Measurements from ENCODE around the gene MAN1A2.

MAN1A2 gene

GRCh38 chr1:117364240-117364639 lies 3.0 kb upstream of the MAN1A2 start:
- no peak overlapping the region for H3K4me3 ChIP-seq (ENCODE audit: low read depth, low read length)
- TF ChIP-seq CTCF (IDR thresholded peaks at IDR 0.05; ENCODE audit: low read depth, low read length, missing control alignments) = no peak
- in situ Hi-C loops (cut with HindIII; ENCODE audit: low sequenced_read_pairs) = no loop called here
- no peak for DNase-seq (ENCODE audit: low read depth)

- no peak for DNase-seq (ENCODE audit: low read depth)
- no peak for TF ChIP-seq CTCF (IDR thresholded peaks at IDR 0.05; ENCODE audit: low read depth, low read length, missing control alignments)
- in situ Hi-C loops (cut with HindIII; ENCODE audit: low sequenced_read_pairs) = no loop called here
- peak overlapping the region; percentile 84 for H3K4me3 ChIP-seq (ENCODE audit: low read depth, low read length)
Measured at GRCh38 chr1:117365350-117366176, 1.7 kb upstream of the MAN1A2 start.

- in situ Hi-C loops (cut with HindIII; ENCODE audit: low sequenced_read_pairs) = no loop called here
- peak; percentile 31 for DNase-seq (ENCODE audit: low read depth)
- TF ChIP-seq CTCF (IDR thresholded peaks at IDR 0.05; ENCODE audit: low read depth, low read length, missing control alignments) = no peak
- H3K4me3 ChIP-seq (ENCODE audit: low read depth, low read length) = peak overlapping the region; percentile 84
Measured at GRCh38 chr1:117366177-117367045, 838 bp upstream of the MAN1A2 start.

- DNase-seq (ENCODE audit: low read depth) = no peak
- TF ChIP-seq CTCF (IDR thresholded peaks at IDR 0.05; ENCODE audit: low read depth, low read length, missing control alignments) = no peak
- in situ Hi-C loops (cut with HindIII; ENCODE audit: low sequenced_read_pairs) = no loop called here
- H3K4me3 ChIP-seq (ENCODE audit: low read depth, low read length) = peak overlapping the region; percentile 84
Measured at GRCh38 chr1:117368116-117369108, 1.2 kb downstream of the MAN1A2 start.

GRCh38 chr1:117370071-117370470 lies 2.8 kb downstream of the MAN1A2 start:
- in situ Hi-C loops (cut with HindIII; ENCODE audit: low sequenced_read_pairs) = no loop called here
- peak overlapping the region; percentile 38 for H3K4me3 ChIP-seq (ENCODE audit: low read depth, low read length)
- no peak for DNase-seq (ENCODE audit: low read depth)
- TF ChIP-seq CTCF (IDR thresholded peaks at IDR 0.05; ENCODE audit: low read depth, low read length, missing control alignments) = no peak

GRCh38 chr1:117370509-117370908 lies 3.3 kb downstream of the MAN1A2 start:
- peak overlapping the region; percentile 38 for H3K4me3 ChIP-seq (ENCODE audit: low read depth, low read length)
- no peak for TF ChIP-seq CTCF (IDR thresholded peaks at IDR 0.05; ENCODE audit: low read depth, low read length, missing control alignments)
- DNase-seq (ENCODE audit: low read depth) = no peak
- in situ Hi-C loops (cut with HindIII; ENCODE audit: low sequenced_read_pairs) = no loop called here

Data from astrocyte of the cerebellum (primary cell).